ENCODE results near the gene CTAGE15.
"Not testable (repeated sequence)": the region's sequence is repeated elsewhere in the genome, so short reads cannot be mapped to it uniquely, and the experiment has no call there.

The CTAGE15 gene

GRCh38 chr7:143620058-143620457 lies 48.5 kb downstream of the CTAGE15 start:
- DNase-seq (ENCODE audit: low read depth); H3K4me3 ChIP-seq (ENCODE audit: control insufficient read depth, low read depth, low read length): not testable (repeated sequence)

GRCh38 chr7:143620646-143621045 lies 49.0 kb downstream of the CTAGE15 start, which contains the start of gene TCAF2:
TSS of gene TCAF2 (plus strand) at chr7:143620974.
- peak within 1 kb of the TSS; percentile 44 for H3K4me3 ChIP-seq (ENCODE audit: control insufficient read depth, low read depth, low read length)
- not testable (repeated sequence) for DNase-seq (ENCODE audit: low read depth)

DNA sequence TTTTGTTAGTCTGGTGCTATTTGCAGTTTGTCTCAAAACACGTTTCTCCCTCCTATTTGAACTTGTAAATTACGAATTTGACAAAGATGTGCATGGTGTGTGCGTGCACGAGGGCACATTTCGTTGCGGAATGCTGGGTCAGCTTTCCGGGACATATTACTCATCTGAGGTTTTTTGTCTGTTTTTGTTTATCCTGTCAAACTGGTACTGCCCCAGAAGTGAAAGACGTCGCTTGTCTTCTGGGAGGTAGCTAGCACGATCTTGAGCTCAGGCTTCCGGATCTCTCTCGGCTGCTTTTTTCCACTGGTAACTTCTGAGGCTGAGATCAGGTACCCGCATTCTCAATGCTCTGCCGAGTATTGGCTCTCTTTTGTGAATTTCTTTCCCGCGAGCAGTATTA lies 49.6 kb downstream of the CTAGE15 start:
- DNase-seq (ENCODE audit: low read depth); H3K4me3 ChIP-seq (ENCODE audit: control insufficient read depth, low read depth, low read length): not testable (repeated sequence)

- H3K4me3 ChIP-seq (ENCODE audit: control insufficient read depth, low read depth, low read length) = not testable (repeated sequence)
Observed at GRCh38 chr7:143622130-143622529, 50.5 kb downstream of the CTAGE15 start.

More at GRCh38 chr7:143622130-143622529, 50.5 kb downstream of the CTAGE15 start:
- not testable (repeated sequence) for DNase-seq (ENCODE audit: low read depth)
